22Rv1 (cell line): ENCODE results near the gene DEDD2.
A peak's percentile ranks its signal among the peaks of the same experiment; 100 is the strongest.
"Not testable (repeated sequence)": the region's sequence is repeated elsewhere in the genome, so short reads cannot be mapped to it uniquely, and the experiment has no call there.

ENCODE experiments used
- H3K27ac ChIP-seq: fragments of 450-650 bp; 2 replicates; pipeline ENCODE4 v1.5.1; 2017
- CTCF ChIP-seq: fragments of 450-650 bp; IDR thresholded peaks from 2 replicates; pipeline ENCODE4 v1.5.1; 2017; ENCODE audit warnings: mild to moderate bottlenecking
- ZFX ChIP-seq: fragments of 450-650 bp; IDR thresholded peaks from 2 replicates; pipeline ENCODE4 v1.6.1; 2017; ENCODE audit warnings: antibody characterized with exemption, borderline replicate concordance

The DEDD2 gene

GRCh38 chr19:42217520-42218437 is at the start of gene DEDD2:
Gene DEDD2, minus strand, starts transcription at chr19:42217677. Its CDS starts 670 bp downstream, at chr19:42217007.
- H3K27ac ChIP-seq = peak within 1 kb of the TSS; percentile 77
- TF ChIP-seq ZFX (no peak), CTCF (no peak)

GRCh38 chr19:42266928-42267603 is 49.6 kb upstream of the DEDD2 start:
- peak overlapping the region; percentile 85 for H3K27ac ChIP-seq

- H3K27ac ChIP-seq = not testable (repeated sequence)
Observed at GRCh38 chr19:42266105-42266504, 48.6 kb upstream of the DEDD2 start.

- H3K27ac ChIP-seq = no peak overlapping the region
- TF ChIP-seq ZFX (no peak), CTCF (no peak)
Observed at GRCh38 chr19:42261763-42262162, 44.3 kb upstream of the DEDD2 start.

- H3K27ac ChIP-seq = not testable (repeated sequence)
Observed at GRCh38 chr19:42257842-42258241, 40.4 kb upstream of the DEDD2 start.

- H3K27ac ChIP-seq = peak overlapping the region; percentile 94
- no peak for TF ChIP-seq CTCF
- TF ChIP-seq ZFX = no peak
Observed at GRCh38 chr19:42255766-42256745, 38.6 kb upstream of the DEDD2 start.

- peak within 1 kb of the TSS; percentile 94 for H3K27ac ChIP-seq
- no peak for TF ChIP-seq CTCF
- no peak for TF ChIP-seq ZFX
Observed at GRCh38 chr19:42254850-42255765, 37.6 kb upstream of the DEDD2 start, which contains the start of gene ERF. Gene ERF, minus strand, starts transcription at chr19:42255128. Its CDS starts 129 bp downstream, at chr19:42254999.
